Neural progenitor cell (in vitro differentiated cells): ENCODE data around the gene RTEL1. TPM values are rescaled to one million over a fixed set of nuclear protein-coding genes. Genes with fewer than 3 reads are reported as not detected.
"Not testable (repeated sequence)": the region's sequence is repeated elsewhere in the genome, so short reads cannot be mapped to it uniquely, and the experiment has no call there.

Source experiments
- DNase-seq: peaks from one replicate; pipeline ENCODE4 v3.0.0-alpha.2; 2016; ENCODE audit warnings: low spot score
- H2AFZ ChIP-seq: fragments of 200-600 bp; sonication (generic); replicated peaks from 2 replicates; pipeline ENCODE4 v1.6.1; 2016; ENCODE audit warnings: antibody characterized with exemption
- H3F3A ChIP-seq: fragments of 200-600 bp; sonication (generic); 2 replicates; pipeline ENCODE4 v1.6.1; 2016; ENCODE audit warnings: antibody characterized with exemption, low read depth
- H3K27ac ChIP-seq: fragments of 200-600 bp; sonication (generic); 2 replicates; pipeline ENCODE4 v1.5.1; 2016; ENCODE audit warnings: mild to moderate bottlenecking
- H3K27me3 ChIP-seq: fragments of 200-600 bp; sonication (generic); 2 replicates; pipeline ENCODE4 v1.6.1; 2016; ENCODE audit warnings: mild to moderate bottlenecking, moderate library complexity
- H3K36me3 ChIP-seq: fragments of 200-600 bp; sonication (generic); 2 replicates; pipeline ENCODE4 v1.5.1; 2016
- H3K4me1 ChIP-seq: fragments of 200-600 bp; sonication (generic); 2 replicates; pipeline ENCODE4 v1.6.1; 2016; ENCODE audit warnings: mixed run types
- H3K4me2 ChIP-seq: fragments of 200-600 bp; sonication (generic); 2 replicates; pipeline ENCODE4 v1.6.1; 2016
- H3K4me3 ChIP-seq: fragments of 200-600 bp; sonication (generic); 2 replicates; pipeline ENCODE4 v1.5.1; 2016
- H3K79me2 ChIP-seq: fragments of 200-600 bp; sonication (generic); 2 replicates; pipeline ENCODE4 v1.6.1; 2016; ENCODE audit warnings: low read depth
- H3K9ac ChIP-seq: fragments of 200-600 bp; sonication (generic); 2 replicates; pipeline ENCODE4 v1.6.1; 2016
- H3K9me3 ChIP-seq: fragments of 200-600 bp; sonication (generic); 2 replicates; pipeline ENCODE4 v1.5.1; 2016; ENCODE audit warnings: low read depth
- H4K20me1 ChIP-seq: fragments of 200-600 bp; sonication (generic); 2 replicates; pipeline ENCODE4 v1.6.1; 2016; ENCODE audit warnings: low read depth
- H3K27ac Mint-ChIP-seq: 3 replicates; pipeline ENCODE4 v1.8.0; 2021; ENCODE audit warnings: mixed read lengths
- H3K27me3 Mint-ChIP-seq: 2 replicates; pipeline ENCODE4 v1.8.0; 2022; ENCODE audit warnings: low read depth, mild to moderate bottlenecking, inconsistent platforms, moderate library complexity, mixed read lengths; ENCODE audit not compliant: insufficient read depth
- H3K36me3 Mint-ChIP-seq: 3 replicates; pipeline ENCODE4 v1.8.0; 2021; ENCODE audit warnings: mixed read lengths
- H3K4me1 Mint-ChIP-seq: 3 replicates; pipeline ENCODE4 v1.8.0; 2021; ENCODE audit warnings: mixed read lengths
- H3K4me3 Mint-ChIP-seq: 3 replicates; pipeline ENCODE4 v1.8.0; 2021; ENCODE audit warnings: mild to moderate bottlenecking, moderate library complexity, mixed read lengths
- H3K9me3 Mint-ChIP-seq: 3 replicates; pipeline ENCODE4 v1.8.0; 2020; ENCODE audit warnings: mixed read lengths
- EZH2 ChIP-seq: fragments of 200-600 bp; sonication (generic); IDR thresholded peaks from 2 replicates; pipeline ENCODE4 v1.6.1; 2017; ENCODE audit warnings: antibody characterized with exemption, mild to moderate bottlenecking, moderate library complexity
- EZH2phosphoT487 ChIP-seq: fragments of 200-600 bp; sonication (generic); IDR thresholded peaks from 2 replicates; pipeline ENCODE4 v1.6.1; 2017; ENCODE audit warnings: antibody characterized with exemption
- total RNA-seq: library from RNA; depleted of rRNA; stranded (reverse); fragments of >200 nt; gene quantifications from 2 replicates; pipeline ENCODE4 v1.2.3, GENCODE V29; 2015; ENCODE audit warnings: low replicate concordance
- TF ChIP-seq, protein P1 (sequence below): fragments of 200-600 bp; sonication (generic); IDR thresholded peaks from 2 replicates; pipeline ENCODE4 v1.5.1; 2017; ENCODE audit warnings: antibody characterized with exemption, mild to moderate bottlenecking

The RTEL1 gene
- total RNA-seq, 1 donor from 2014 or later: 6.0 TPM

DNA sequence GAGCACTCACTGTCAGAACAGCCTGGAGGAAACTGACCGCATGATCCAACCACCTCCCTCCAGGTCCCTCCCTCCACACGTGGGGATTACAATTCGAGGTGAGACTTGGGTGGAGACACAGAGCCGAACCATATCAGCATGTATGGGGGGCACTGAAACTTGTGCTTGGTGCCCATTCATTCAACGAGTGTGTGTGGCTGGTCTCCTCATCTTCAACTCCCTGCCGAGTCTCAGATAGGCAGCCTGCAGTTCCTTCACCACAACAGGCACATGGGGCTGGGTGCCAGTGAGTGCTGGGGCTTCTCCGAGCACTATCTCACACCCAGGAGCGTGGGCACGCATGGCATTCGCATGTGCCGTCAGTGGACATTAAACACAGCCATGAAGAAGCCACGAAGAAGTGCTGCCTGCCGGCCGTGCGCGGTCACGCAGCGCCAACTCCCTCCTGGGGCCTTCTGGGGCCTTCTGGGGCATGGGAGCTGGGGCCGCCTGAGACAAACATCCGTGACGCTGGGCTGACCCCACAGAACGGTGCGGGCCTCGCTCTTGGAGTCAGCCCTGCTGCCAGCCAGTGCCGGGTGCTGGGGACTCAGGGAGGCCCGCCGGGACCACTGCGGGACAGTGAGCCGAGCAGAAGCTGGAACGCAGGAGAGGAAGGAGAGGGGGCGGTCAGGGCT lies 714 bp upstream of the RTEL1 start:
- Histone ChIP-seq H3F3A (peaks cover 17% of the 10 kb centered on the region), H3K36me3 (no peaks in the 10 kb centered on the region), H2AFZ (no peak overlapping the region), H3K79me2 (peaks cover 8% of the 10 kb centered on the region), H4K20me1 (peaks cover 9% of the 10 kb centered on the region), H3K9ac (peak overlapping the region; percentile 18), H3K27ac (no peak overlapping the region), H3K27me3 (peaks cover 14% of the 10 kb centered on the region), H3K4me2 (peak overlapping the region; percentile 84), H3K9me3 (no peaks in the 10 kb centered on the region), H3K4me3 (peak overlapping the region; percentile 94), H3K4me1 (peaks cover 4% of the 10 kb centered on the region)
- Mint-ChIP-seq H3K27ac (peak overlapping the region; percentile 98), H3K36me3 (peaks cover 2% of the 10 kb centered on the region), H3K9me3 (no peaks in the 10 kb centered on the region), H3K4me3 (peak overlapping the region; percentile 95), H3K27me3 (peaks cover 12% of the 10 kb centered on the region), H3K4me1 (peaks cover 37% of the 10 kb centered on the region)
- DNase-seq: no peak
- TF ChIP-seq EZH2 (no peak), EZH2phosphoT487 (no peak)
- TF ChIP-seq, protein P1, sequence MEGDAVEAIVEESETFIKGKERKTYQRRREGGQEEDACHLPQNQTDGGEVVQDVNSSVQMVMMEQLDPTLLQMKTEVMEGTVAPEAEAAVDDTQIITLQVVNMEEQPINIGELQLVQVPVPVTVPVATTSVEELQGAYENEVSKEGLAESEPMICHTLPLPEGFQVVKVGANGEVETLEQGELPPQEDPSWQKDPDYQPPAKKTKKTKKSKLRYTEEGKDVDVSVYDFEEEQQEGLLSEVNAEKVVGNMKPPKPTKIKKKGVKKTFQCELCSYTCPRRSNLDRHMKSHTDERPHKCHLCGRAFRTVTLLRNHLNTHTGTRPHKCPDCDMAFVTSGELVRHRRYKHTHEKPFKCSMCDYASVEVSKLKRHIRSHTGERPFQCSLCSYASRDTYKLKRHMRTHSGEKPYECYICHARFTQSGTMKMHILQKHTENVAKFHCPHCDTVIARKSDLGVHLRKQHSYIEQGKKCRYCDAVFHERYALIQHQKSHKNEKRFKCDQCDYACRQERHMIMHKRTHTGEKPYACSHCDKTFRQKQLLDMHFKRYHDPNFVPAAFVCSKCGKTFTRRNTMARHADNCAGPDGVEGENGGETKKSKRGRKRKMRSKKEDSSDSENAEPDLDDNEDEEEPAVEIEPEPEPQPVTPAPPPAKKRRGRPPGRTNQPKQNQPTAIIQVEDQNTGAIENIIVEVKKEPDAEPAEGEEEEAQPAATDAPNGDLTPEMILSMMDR: no peak

DNA sequence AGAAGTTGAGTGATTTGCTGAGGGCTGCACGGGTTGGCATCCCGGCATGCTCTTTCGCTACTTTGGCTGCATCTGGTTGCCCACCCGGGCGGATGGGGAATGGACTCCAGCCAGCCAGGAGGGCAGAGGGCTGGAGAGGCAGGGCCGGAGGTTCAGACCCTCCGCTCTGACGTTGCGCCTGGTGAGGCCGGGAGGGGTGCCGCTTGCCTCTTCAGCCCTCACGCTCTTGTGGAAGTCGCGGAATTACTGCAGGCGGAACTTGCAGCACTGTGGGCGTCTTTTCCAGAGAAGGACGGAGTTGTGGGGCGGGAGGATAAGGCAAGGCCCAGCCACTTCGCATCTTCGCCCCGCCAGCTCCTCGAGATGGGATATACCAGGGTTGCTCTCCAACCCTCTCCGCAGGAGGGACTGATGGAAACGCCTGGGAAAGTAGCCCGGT lies 656 bp downstream of the RTEL1 start:
- Histone ChIP-seq H3K79me2 (peaks cover 8% of the 10 kb centered on the region), H3K9ac (no peak overlapping the region), H3F3A (peaks cover 10% of the 10 kb centered on the region), H3K4me3 (peak overlapping the region; percentile 94), H3K36me3 (no peaks in the 10 kb centered on the region), H3K27ac (no peak overlapping the region), H3K4me1 (no peaks in the 10 kb centered on the region), H2AFZ (peak overlapping the region; percentile 51), H3K27me3 (peaks cover 8% of the 10 kb centered on the region), H3K9me3 (no peaks in the 10 kb centered on the region), H4K20me1 (peaks cover 3% of the 10 kb centered on the region), H3K4me2 (peak overlapping the region; percentile 84)
- TF ChIP-seq, protein P1: no peak
- no peak for TF ChIP-seq EZH2phosphoT487
- TF ChIP-seq EZH2: no peak
- Mint-ChIP-seq H3K27ac (peak overlapping the region; percentile 46), H3K27me3 (peaks cover 12% of the 10 kb centered on the region), H3K36me3 (peaks cover 2% of the 10 kb centered on the region), H3K9me3 (no peaks in the 10 kb centered on the region), H3K4me1 (peaks cover 36% of the 10 kb centered on the region), H3K4me3 (peak overlapping the region; percentile 95)
- no peak for DNase-seq

DNA sequence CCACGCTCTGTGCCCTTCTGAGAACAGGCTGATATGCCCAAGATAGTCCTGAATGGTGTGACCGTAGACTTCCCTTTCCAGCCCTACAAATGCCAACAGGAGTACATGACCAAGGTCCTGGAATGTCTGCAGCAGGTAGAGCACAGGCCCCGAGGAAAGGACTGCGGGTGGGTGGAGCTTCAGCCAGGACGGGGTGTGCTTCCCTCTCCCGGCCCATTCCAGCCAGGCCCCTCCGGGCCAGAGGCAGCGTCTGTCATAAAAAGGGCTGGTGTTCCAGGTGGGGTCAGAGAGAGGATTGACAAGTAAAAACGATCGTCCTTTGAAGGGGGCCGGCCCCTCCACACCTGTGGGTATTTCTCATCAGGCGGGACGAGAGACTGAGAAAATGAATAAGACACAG lies 1.3 kb downstream of the RTEL1 start:
- Mint-ChIP-seq H3K4me1 (peaks cover 30% of the 10 kb centered on the region), H3K4me3 (peak overlapping the region; percentile 95), H3K36me3 (peaks cover 2% of the 10 kb centered on the region), H3K9me3 (no peaks in the 10 kb centered on the region), H3K27ac (no peak overlapping the region), H3K27me3 (peaks cover 11% of the 10 kb centered on the region)
- DNase-seq: no peak
- Histone ChIP-seq H3F3A (peaks cover 4% of the 10 kb centered on the region), H3K4me2 (peak overlapping the region; percentile 84), H3K9ac (no peak overlapping the region), H3K4me3 (peak overlapping the region; percentile 94), H4K20me1 (peaks cover 3% of the 10 kb centered on the region), H3K9me3 (no peaks in the 10 kb centered on the region), H2AFZ (no peak overlapping the region), H3K36me3 (no peaks in the 10 kb centered on the region), H3K79me2 (peaks cover 8% of the 10 kb centered on the region), H3K27ac (no peak overlapping the region), H3K4me1 (no peaks in the 10 kb centered on the region), H3K27me3 (peaks cover 6% of the 10 kb centered on the region)
- TF ChIP-seq, protein P1: no peak
- TF ChIP-seq EZH2 (no peak), EZH2phosphoT487 (no peak)

DNA sequence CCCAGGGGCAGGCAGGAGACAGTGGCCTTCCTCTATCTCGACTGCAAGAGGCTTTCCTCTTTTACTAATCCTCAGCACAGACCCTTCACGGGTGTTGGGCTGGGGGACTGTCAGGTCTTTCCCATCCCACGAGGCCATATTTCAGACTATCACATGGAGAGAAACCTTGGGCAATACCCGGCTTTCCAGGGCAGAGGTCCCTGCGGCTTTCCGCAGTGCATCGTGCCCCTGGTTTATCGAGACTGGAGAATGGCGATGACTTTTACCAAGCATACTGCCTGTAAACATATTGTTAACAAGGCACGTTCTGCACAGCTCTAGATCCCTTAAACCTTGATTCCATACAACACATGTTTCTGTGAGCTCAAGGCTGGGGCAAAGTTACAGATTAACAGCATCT lies 2.1 kb downstream of the RTEL1 start:
- not testable (repeated sequence) for H3K9ac ChIP-seq, H3K4me1 ChIP-seq, H3K9me3 ChIP-seq, H3K4me3 ChIP-seq, H3K36me3 Mint-ChIP-seq, H3K27ac ChIP-seq, DNase-seq, H2AFZ ChIP-seq, H3K4me2 ChIP-seq, H3F3A ChIP-seq, H3K27me3 ChIP-seq, H3K9me3 Mint-ChIP-seq, H3K79me2 ChIP-seq, H3K27ac Mint-ChIP-seq, H3K36me3 ChIP-seq, H4K20me1 ChIP-seq, H3K27me3 Mint-ChIP-seq
- Mint-ChIP-seq H3K4me3 (peak overlapping the region; percentile 95), H3K4me1 (peaks cover 30% of the 10 kb centered on the region)
